Panc1 (cell line): ENCODE results near the gene TMEM218. TPM values are rescaled to one million over a fixed set of nuclear protein-coding genes. Genes with fewer than 3 reads are reported as not detected.

Experiments used
- ATAC-seq: fragments of 200-7000 bp; cut with Tn5 transposase; 2 replicates; pipeline ENCODE4 v1.9.1; 2020; ENCODE audit warnings: mild to moderate bottlenecking, moderate library complexity
- BruUV-seq: library from RNA; stranded (reverse); fragments of 400-500 nt; replicated peaks from 2 replicates; lab custom pipeline; 2021; lab: Mats Ljungman, UMichigan
- CTCF ChIA-PET: fragments of 300-600 bp; sonication (Branson Sonifier 250); formaldehyde crosslinking; loops from one replicate; lab custom pipeline; 2022; ENCODE audit warnings: antibody characterized with exemption; lab: Charles Lee
- POLR2A ChIA-PET: fragments of 300-600 bp; sonication (Branson Sonifier 250); formaldehyde crosslinking; loops from one replicate; lab custom pipeline; 2022; ENCODE audit warnings: antibody characterized with exemption; lab: Charles Lee
- DNase-seq: peaks from one replicate; pipeline ENCODE4 v3.0.0-alpha.2; 2010; ENCODE audit warnings: low read depth, low spot score
- H3K27ac ChIP-seq: 2 replicates; pipeline ENCODE4 v1.5.1; 2011; ENCODE audit warnings: mild to moderate bottlenecking, low read length, inconsistent platforms
- H3K27me3 ChIP-seq: fragments of 200-500 bp; sonication (Bioruptor generic); 2 replicates; pipeline ENCODE4 v1.6.0; 2014; ENCODE audit warnings: low read length, inconsistent platforms; ENCODE audit not compliant: control insufficient read depth, insufficient read depth
- H3K36me3 ChIP-seq: fragments of 200-500 bp; sonication (Bioruptor generic); 2 replicates; pipeline ENCODE4 v1.5.1; 2014; ENCODE audit warnings: inconsistent platforms, mild to moderate bottlenecking, low read length, moderate library complexity; ENCODE audit not compliant: control insufficient read depth, insufficient read depth
- H3K4me1 ChIP-seq: 2 replicates; pipeline ENCODE4 v1.5.1; 2011; ENCODE audit warnings: inconsistent platforms, mild to moderate bottlenecking, low read length, moderate library complexity; ENCODE audit not compliant: control insufficient read depth, insufficient read depth
- H3K4me3 ChIP-seq, 2 experiments: 2 replicates each; pipeline ENCODE4 v1.5.1; 2011 to 2012; ENCODE audit warnings: low read depth in 2 of 2, low read length in 2 of 2, mild to moderate bottlenecking in 2 of 2, inconsistent platforms in 1 of 2, moderate library complexity in 1 of 2
- H3K9me3 ChIP-seq: fragments of 200-500 bp; sonication (Bioruptor generic); 2 replicates; pipeline ENCODE4 v1.5.1; 2014; ENCODE audit warnings: low read depth, mild to moderate bottlenecking, inconsistent platforms, low read length, moderate library complexity; ENCODE audit not compliant: control insufficient read depth, insufficient read depth
- POLR2AphosphoS5 ChIP-seq: IDR thresholded peaks from 2 replicates; pipeline ENCODE4 v1.6.1; 2012; ENCODE audit warnings: mild to moderate bottlenecking, low read depth, low read length, moderate library complexity
- SIN3A ChIP-seq: IDR thresholded peaks from 2 replicates; pipeline ENCODE4 v1.6.1; 2012; ENCODE audit warnings: low read depth, mild to moderate bottlenecking, low read length, moderate library complexity, borderline replicate concordance; ENCODE audit not compliant: insufficient read depth
- TCF7L2 ChIP-seq: IDR thresholded peaks from 2 replicates; pipeline ENCODE4 v1.6.1; 2011; ENCODE audit warnings: mild to moderate bottlenecking, low read depth, low read length, inconsistent platforms
- in situ Hi-C: cut with HindIII; loops from 2 replicates; pipeline ENCODE4 v1.10.0; 2016; ENCODE audit warnings: low sequenced_read_pairs, low pct_unique_long_range_greater_than_20kb
- intact Hi-C: fragments of 100-400 bp; cut with micrococcal nuclease; formaldehyde crosslinking; loops from one replicate; pipeline ENCODE4 v1.10.0; 2022; ENCODE audit not compliant: unreplicated experiment
- total RNA-seq: library from RNA; stranded (reverse); gene quantifications from one replicate; pipeline ENCODE4 v1.2.1, GENCODE V29; 2021; ENCODE audit not compliant: unreplicated experiment
- TF ChIP-seq, protein P1 (sequence below), 2 experiments: IDR thresholded peaks; 2 replicates each; pipeline ENCODE4 v1.6.1; 2011 to 2012; ENCODE audit warnings: low read depth in 2 of 2, control low read depth in 1 of 2, low read length in 1 of 2, mild to moderate bottlenecking in 1 of 2, moderate library complexity in 1 of 2; ENCODE audit not compliant: insufficient read depth in 1 of 2
- TF ChIP-seq, protein P2 (sequence below): fragments of 450-650 bp; IDR thresholded peaks from 2 replicates; pipeline ENCODE4 v1.5.1; 2017; ENCODE audit warnings: mild to moderate bottlenecking

The TMEM218 gene
- total RNA-seq, 1 experiment from 2014 or later: 26.8 TPM

DNA sequence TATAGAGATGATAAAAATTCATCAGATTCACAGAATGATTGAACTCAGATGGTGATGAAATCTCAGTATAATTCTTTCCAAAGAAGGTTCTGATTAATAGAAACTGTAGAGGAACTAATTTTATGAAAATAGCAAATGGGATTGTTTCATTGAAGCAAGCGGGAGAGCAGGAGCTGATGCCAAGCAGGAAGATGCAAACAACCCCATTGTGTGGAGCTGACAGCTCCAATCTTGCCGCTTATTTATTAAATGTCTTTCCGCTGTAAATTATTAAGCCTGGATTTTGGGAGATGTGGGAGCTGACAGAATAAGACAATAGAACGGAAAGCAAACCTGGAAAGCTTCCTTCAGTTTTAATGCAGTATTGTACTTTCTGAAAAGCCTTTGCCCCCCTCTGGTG, 6.0 kb upstream of the TMEM218 start:
- Histone ChIP-seq H3K36me3 (no peaks in the 10 kb centered on the region), H3K27ac (no peak overlapping the region), H3K4me3 (no peak overlapping the region), H3K9me3 (peaks cover 7% of the 10 kb centered on the region; the same call in 1 of the 2 replicates), H3K27me3 (peaks cover 24% of the 10 kb centered on the region), H3K4me1 (no peaks in the 10 kb centered on the region)
- DNase-seq: no peak
- in situ Hi-C loops (no loop called here), intact Hi-C loops (no loop called here)
- ChIA-PET CTCF (no interaction called here), POLR2A (no interaction called here)
- TF ChIP-seq TCF7L2 (no peak), SIN3A (no peak), POLR2AphosphoS5 (no peak)
- TF ChIP-seq, protein P1, sequence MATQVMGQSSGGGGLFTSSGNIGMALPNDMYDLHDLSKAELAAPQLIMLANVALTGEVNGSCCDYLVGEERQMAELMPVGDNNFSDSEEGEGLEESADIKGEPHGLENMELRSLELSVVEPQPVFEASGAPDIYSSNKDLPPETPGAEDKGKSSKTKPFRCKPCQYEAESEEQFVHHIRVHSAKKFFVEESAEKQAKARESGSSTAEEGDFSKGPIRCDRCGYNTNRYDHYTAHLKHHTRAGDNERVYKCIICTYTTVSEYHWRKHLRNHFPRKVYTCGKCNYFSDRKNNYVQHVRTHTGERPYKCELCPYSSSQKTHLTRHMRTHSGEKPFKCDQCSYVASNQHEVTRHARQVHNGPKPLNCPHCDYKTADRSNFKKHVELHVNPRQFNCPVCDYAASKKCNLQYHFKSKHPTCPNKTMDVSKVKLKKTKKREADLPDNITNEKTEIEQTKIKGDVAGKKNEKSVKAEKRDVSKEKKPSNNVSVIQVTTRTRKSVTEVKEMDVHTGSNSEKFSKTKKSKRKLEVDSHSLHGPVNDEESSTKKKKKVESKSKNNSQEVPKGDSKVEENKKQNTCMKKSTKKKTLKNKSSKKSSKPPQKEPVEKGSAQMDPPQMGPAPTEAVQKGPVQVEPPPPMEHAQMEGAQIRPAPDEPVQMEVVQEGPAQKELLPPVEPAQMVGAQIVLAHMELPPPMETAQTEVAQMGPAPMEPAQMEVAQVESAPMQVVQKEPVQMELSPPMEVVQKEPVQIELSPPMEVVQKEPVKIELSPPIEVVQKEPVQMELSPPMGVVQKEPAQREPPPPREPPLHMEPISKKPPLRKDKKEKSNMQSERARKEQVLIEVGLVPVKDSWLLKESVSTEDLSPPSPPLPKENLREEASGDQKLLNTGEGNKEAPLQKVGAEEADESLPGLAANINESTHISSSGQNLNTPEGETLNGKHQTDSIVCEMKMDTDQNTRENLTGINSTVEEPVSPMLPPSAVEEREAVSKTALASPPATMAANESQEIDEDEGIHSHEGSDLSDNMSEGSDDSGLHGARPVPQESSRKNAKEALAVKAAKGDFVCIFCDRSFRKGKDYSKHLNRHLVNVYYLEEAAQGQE (IDR thresholded peaks at IDR 0.05; ENCODE audit: insufficient read depth in 1 of 2, low read depth in 2 of 2, low read length in 1 of 2): no peak
- TF ChIP-seq, protein P2, sequence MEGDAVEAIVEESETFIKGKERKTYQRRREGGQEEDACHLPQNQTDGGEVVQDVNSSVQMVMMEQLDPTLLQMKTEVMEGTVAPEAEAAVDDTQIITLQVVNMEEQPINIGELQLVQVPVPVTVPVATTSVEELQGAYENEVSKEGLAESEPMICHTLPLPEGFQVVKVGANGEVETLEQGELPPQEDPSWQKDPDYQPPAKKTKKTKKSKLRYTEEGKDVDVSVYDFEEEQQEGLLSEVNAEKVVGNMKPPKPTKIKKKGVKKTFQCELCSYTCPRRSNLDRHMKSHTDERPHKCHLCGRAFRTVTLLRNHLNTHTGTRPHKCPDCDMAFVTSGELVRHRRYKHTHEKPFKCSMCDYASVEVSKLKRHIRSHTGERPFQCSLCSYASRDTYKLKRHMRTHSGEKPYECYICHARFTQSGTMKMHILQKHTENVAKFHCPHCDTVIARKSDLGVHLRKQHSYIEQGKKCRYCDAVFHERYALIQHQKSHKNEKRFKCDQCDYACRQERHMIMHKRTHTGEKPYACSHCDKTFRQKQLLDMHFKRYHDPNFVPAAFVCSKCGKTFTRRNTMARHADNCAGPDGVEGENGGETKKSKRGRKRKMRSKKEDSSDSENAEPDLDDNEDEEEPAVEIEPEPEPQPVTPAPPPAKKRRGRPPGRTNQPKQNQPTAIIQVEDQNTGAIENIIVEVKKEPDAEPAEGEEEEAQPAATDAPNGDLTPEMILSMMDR: no peak
- no peak for ATAC-seq
- BruUV-seq: no TSS peak

DNA sequence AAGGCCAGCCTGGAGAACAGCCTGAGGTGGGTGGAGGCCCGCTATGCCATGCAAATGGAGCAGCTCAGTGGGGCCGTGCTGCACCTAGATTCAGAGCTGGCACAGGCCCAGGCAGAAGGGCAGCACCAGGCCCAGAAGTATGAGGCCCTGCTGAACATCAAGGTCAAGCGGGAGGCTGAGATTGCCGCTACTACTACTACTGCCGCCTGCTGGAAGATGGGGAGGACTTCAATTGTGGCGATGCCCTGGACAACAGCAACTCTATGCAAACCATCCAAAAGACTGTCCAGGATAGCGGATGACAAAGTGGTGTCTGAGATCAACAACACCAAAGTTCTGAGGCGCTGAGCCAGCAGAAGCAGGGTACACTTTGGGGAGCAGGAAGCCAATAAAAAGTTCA, 3.1 kb upstream of the TMEM218 start:
- Histone ChIP-seq H3K27me3 (peaks cover 24% of the 10 kb centered on the region), H3K4me1 (peaks cover 7% of the 10 kb centered on the region; the same call in 1 of the 2 replicates), H3K4me3 (no peak overlapping the region), H3K9me3 (peaks cover 11% of the 10 kb centered on the region; the same call in 1 of the 2 replicates), H3K27ac (no peak overlapping the region), H3K36me3 (no peaks in the 10 kb centered on the region)
- POLR2A ChIA-PET: no interaction called here
- in situ Hi-C loops: no loop called here
- ATAC-seq (no peak), DNase-seq (no peak)
- intact Hi-C loops: no loop called here
- no peak for TF ChIP-seq TCF7L2
- TF ChIP-seq, protein P2: peak; percentile 43
- no TSS peak for BruUV-seq
- CTCF ChIA-PET: no interaction called here
